NCI-H2227 (cell line): ENCODE measurements around the gene CACNG7.

ENCODE experiments used
- DNase-seq: peaks from one replicate; lab custom pipeline; 2025; ENCODE audit not compliant: unreplicated experiment; lab: John Stamatoyannopoulos, UW

CACNG7 gene

DNA sequence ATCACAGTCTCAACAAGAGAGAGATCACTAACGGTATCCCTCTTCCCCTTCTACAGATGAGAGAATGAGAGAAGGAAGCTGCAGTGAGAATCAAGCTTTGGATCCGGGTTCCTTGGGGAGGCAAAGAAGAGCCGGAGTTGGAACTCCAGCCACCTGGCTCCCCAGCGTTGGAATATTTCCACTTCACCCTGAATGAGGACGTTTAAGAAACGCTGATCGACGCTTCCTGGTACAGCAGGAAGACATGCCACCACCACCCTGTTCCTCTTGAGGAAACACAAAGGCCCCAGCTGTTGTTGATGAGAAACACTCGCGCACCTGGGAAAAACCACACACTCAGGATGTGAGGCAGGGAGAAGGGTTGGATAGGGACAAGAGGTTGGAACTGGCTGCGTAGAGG is 42.4 kb downstream of the CACNG7 start:
- DNase-seq: no peak

DNA sequence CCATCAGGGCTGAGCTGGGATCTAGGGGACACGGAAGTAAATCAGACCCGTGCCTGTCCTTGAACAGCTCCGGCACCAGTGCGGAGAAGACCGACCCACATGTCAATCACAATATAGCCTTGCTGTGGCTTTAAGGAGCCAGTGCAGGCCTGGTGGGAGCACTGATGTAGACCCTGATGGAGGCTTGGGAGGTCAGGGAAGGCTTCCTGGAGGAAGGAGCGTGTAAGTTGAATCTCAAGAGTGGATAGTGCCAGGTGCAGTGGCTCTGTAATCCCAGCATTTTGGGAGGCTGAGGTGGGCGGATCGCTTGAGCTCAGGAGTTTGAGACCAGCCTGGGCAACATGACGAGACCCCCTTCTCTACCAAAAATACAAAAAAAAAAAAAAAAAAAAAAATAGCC is 42.9 kb downstream of the CACNG7 start:
- DNase-seq: no peak

GRCh38 chr19:53953383-53953782 is 44.3 kb downstream of the CACNG7 start:
- no peak for DNase-seq

DNA sequence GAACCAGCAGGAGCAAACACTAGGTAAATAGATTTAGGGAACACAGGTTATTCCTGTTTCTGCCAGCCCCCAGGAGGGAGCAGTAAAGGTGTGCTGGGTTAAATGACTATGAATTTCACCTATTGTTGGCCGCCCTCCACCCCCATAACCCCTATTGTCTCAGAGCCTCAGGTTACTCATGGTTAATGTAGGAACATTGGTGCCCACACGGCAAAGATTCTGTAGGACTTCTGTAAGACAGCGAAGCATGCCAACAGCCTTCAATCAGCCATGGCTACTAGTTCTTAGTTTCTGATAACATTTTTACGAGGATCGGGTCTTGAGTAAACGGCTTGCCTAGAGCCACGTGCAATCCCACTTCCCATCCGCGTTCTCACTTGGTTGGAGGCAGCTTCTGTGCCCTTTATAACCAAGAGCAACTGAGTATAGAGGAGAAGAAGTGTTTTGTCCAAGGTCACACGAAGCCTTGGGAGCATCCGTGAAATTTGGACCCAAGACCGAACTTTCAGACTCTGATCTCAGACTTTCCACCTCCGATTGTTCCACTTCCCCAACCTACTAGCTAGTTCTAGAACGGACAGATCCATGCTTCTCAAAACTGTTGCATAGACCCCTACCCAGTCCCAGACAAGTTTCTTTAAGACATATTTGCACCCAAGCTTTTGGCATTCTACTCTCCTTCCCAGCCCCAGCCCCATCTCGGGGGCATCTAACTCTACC is 48.5 kb downstream of the CACNG7 start:
- DNase-seq: no peak

DNA sequence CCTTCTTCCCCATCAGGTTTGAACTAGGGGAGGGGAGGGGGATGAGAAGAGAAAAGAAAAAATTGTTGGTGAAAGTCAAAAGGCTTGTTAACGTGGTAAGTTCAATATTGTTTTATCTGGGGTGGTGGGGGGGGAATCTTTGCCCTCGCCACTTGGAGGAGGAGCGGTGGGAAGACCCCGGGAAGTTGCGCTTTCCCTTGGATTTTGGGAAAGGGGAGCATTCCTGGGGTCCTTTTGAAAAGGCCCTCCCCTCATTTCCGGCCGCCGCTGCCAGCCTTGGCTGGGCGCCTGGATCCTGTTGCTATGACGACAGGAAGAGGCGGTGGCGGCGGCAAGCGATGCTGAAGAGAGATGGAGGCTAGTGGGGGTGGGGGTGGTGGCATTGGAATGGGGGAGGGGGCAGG is 49.1 kb downstream of the CACNG7 start:
- DNase-seq: peak; percentile 92

DNA sequence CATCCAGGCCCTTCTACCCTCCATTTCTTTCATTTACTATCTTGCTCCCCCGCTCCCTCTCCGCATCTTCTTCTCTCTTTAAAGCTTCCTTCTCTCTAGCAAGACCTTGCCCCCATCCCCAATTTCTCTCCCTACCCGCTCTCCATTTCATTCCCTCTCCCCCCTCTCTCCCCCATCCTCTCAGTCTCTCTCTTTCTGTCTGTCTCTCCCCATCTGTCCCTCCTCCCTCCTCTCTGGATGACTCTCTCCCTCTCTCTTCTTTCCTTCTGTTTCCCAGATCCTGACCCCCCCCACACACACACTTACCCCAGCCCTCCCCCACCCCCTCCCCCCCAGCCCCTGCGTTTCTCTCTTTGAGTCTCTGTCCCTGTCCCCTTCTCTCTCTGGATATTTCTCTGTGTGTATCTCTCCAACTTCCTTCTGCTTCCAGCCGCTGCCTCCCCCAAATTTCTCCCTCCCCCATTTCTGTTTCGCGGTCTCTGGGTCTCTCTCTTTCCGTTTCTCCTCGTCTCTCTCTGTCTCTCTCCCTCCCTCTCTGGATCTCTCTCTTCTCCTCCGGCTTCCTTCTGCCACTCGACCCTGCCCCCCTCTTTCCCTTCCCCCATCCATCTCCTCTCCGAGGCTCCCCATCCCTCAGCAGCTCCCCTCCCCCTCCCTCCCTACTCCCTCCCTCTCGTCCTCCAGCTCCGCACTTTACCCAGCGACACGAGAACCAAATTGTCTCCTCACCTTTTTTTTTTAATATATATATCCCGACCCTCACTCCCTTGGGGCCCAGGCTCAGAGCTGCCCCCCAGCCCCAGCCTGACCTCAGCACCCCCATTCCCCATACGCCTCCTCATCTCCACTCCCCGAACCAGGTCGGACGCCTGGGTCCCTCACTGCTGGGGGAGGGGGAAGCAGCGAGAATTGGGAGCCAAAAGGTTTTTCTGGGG is 50.0 kb downstream of the CACNG7 start:
- DNase-seq: peak; percentile 56

- no peak for DNase-seq
Observed at GRCh38 chr19:53960187-53960586, 51.1 kb downstream of the CACNG7 start.

DNA sequence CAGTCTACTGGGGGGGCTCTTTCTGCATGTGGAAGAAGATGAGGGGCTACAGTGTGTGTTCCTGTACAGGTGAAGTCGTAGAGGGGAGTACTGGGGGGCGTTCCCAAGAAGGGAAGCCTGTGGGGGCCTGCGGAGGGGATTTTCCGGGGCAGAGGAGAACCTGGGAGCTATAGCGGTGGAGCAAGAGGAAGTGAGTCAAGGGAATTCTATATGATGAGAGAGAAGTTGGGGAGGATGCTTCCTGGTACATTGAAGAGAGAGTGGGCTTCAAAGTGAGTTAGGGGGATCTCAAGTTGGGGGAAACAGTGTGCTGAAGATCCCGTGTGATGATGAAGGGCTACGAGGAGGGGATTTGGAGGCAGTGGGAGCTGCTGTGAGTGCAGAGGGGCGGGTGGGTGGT is 51.8 kb downstream of the CACNG7 start:
- no peak for DNase-seq

DNA sequence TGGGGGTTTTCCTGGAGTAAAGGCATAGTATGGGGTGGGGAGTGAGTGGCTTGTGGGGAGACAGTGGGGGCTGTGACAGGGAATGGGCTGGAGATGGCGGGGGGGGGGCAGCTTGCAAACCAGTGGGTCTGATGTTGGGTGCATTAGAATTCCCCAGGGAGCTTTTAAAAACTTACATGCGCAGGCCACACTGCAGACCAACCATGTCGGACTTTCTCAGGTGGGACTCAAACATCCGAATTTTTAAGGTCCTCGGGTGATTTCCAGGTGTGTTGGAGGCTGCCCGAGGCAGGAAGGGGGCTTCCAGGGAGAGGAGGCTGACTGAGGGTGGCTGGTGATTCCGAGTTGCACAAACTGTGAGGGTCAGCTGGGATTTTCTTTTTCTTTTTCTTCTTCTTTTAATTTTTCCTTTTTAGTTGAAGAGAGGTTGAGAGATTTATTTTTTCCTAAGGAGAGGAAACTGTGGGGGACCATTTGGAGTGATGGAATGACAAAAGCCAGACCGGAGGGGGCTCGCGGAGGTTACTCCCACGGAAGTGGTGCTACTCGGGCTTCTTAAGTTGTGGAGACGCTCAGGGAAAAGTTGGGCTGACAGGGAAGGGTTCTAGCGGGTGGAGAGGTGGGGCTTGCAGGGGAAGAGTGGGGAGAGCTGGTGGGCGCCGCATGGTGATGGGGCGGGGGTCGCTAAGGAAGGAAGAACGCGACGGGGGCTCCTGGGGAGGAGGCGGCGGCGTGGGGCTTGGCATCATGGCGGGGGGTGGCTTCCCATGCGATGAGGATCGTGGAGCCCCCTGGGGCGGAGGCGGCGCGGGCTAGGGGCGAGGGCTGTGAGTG is 52.7 kb downstream of the CACNG7 start:
- no peak for DNase-seq

- no peak for DNase-seq
Observed at GRCh38 chr19:53962887-53963431, 53.9 kb downstream of the CACNG7 start, which contains the start of gene CACNG8. Gene CACNG8, plus strand, starts transcription at chr19:53962937.

- no peak for DNase-seq
Observed at GRCh38 chr19:53965091-53965490, 56.0 kb downstream of the CACNG7 start.

DNA sequence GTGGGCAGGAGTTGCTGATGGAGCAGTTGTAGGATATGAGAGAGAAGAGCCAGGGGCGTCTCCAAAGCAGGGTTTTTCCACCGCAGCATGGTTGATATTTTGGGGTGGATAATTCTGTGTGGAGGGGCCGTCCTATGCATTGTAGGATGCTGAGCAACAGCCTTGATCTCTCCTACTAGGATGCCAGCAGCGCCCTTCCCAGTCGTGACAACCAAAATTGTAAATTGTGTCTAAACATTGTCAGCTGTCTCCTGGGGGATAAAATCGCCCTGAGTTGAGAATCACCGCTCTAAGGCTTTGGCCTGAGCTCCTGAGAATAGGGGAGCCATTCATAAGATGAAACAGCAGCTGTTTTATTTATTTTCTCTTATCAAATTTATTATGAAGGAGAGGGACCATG is 57.9 kb downstream of the CACNG7 start:
- no peak for DNase-seq

DNA sequence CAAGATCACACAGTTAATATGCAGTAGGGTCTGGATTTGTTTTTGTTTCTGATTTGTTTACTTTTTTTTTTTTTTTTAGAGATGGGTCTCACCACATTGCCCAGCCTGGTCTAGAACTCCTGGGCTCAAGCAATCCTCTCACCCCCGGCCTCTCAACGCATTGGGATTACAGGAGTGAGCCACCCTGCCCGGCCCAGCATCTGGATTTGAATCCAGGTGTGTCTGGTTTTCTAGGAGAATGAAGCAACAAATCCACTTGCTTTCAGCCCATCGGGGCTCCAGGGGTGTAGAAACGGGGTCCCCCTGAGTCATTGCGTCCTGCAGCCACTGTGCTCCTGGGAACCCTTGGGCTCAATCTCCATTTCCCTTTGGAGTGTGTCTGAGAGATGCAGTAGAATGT is 60.3 kb downstream of the CACNG7 start:
- DNase-seq: no peak

GRCh38 chr19:53971673-53972072 is 62.6 kb downstream of the CACNG7 start:
- DNase-seq: peak; percentile 58

DNA sequence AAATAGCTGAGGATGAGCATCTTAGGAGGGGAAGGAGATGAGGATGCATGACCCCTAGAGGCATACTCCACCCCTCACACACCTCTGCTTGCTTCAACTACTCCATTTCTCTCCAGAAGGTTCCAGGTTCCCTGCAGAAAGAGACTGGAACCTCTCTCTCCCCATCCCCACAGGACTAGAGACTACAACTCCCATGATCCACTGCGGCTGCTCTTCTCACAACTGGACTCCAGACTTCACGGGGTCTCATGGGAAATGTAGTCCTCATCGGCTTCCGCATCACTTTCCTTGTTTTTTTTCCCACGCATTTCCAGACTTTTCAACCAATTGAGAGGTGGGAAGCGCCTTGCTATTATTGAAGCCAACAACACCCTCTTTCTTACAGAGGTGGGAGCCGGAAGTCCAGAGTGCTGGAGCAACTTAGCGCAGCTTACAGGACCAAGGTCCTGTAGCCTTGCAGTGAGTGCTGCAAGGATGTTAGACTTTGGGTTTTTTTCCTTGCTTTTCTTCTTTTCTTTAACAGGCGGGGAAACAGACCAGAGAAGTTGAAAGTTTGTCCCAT is 68.4 kb downstream of the CACNG7 start:
- DNase-seq: peak; percentile 98

GRCh38 chr19:53977991-53978731 is 69.1 kb downstream of the CACNG7 start:
- peak; percentile 100 for DNase-seq

GRCh38 chr19:53978975-53979801 is 70.1 kb downstream of the CACNG7 start:
- DNase-seq: no peak

GRCh38 chr19:53980539-53981375 is 71.7 kb downstream of the CACNG7 start:
- peak; percentile 79 for DNase-seq
